WTC11 (cell line): ENCODE measurements around the gene LCLAT1. TPM values are rescaled to one million over a fixed set of nuclear protein-coding genes. Genes with fewer than 3 reads are reported as not detected.
A peak's percentile ranks its signal among the peaks of the same experiment; 100 is the strongest.

ENCODE experiments used
- ATAC-seq: fragments of 200-7000 bp; cut with Tn5 transposase; 2 replicates; pipeline ENCODE4 v1.10.0; 2021; ENCODE audit warnings: mild to moderate bottlenecking, moderate library complexity
- CTCF ChIA-PET: fragments of 300-600 bp; sonication (Branson Sonifier 250); formaldehyde crosslinking; loops from one replicate; lab custom pipeline; 2021; ENCODE audit warnings: antibody characterized with exemption; lab: Charles Lee
- POLR2A ChIA-PET: fragments of 350-600 bp; sonication (Branson Sonifier 250); formaldehyde crosslinking; loops from one replicate; lab custom pipeline; 2021; ENCODE audit warnings: antibody characterized with exemption; lab: Charles Lee
- DNase-seq: peaks from one replicate; pipeline ENCODE4 v3.0.0; 2021; ENCODE audit warnings: low spot score
- H3K27ac Mint-ChIP-seq: 2 replicates; pipeline ENCODE4 v1.8.0; 2021; ENCODE audit warnings: mixed read lengths
- H3K27me3 Mint-ChIP-seq: 2 replicates; pipeline ENCODE4 v1.8.0; 2021; ENCODE audit warnings: low read depth, mild to moderate bottlenecking, moderate library complexity, mixed read lengths
- H3K36me3 Mint-ChIP-seq: 2 replicates; pipeline ENCODE4 v1.8.0; 2021; ENCODE audit warnings: mixed read lengths
- H3K4me1 Mint-ChIP-seq: 2 replicates; pipeline ENCODE4 v1.8.0; 2022; ENCODE audit warnings: mixed read lengths
- H3K4me3 Mint-ChIP-seq: 2 replicates; pipeline ENCODE4 v1.8.0; 2021; ENCODE audit warnings: mild to moderate bottlenecking, moderate library complexity, mixed read lengths
- H3K9me3 Mint-ChIP-seq: 2 replicates; pipeline ENCODE4 v1.8.0; 2021; ENCODE audit warnings: mixed read lengths
- EMX1 ChIP-seq: fragments of 250-450 bp; sonication (Bioruptor Pico); IDR thresholded peaks from 2 replicates; pipeline ENCODE4 v1.8.0; 2021; ENCODE audit warnings: mild to moderate bottlenecking
- FOXP1 ChIP-seq: sonication (generic); formaldehyde crosslinking; IDR thresholded peaks from 2 replicates; pipeline ENCODE4 v1.8.0; 2022; ENCODE audit warnings: missing genetic modification reagents, mild to moderate bottlenecking, moderate library complexity, borderline replicate concordance
- JAZF1 ChIP-seq: fragments of 250-450 bp; sonication (Bioruptor Pico); IDR thresholded peaks from 2 replicates; pipeline ENCODE4 v1.9.0; 2021; ENCODE audit warnings: moderate library complexity, mild to moderate bottlenecking, inconsistent platforms
- MAX ChIP-seq: sonication (generic); formaldehyde crosslinking; IDR thresholded peaks from 2 replicates; pipeline ENCODE4 v1.8.0; 2022; ENCODE audit warnings: mild to moderate bottlenecking, missing genetic modification reagents
- MYBL2 ChIP-seq: sonication (generic); formaldehyde crosslinking; IDR thresholded peaks from 2 replicates; pipeline ENCODE4 v1.8.1; 2023; ENCODE audit warnings: mild to moderate bottlenecking, moderate library complexity, missing genetic modification reagents
- NFATC4 ChIP-seq: fragments of 250-450 bp; sonication (Bioruptor Pico); IDR thresholded peaks from 2 replicates; pipeline ENCODE4 v1.9.0; 2021; ENCODE audit warnings: mild to moderate bottlenecking
- OVOL2 ChIP-seq: fragments of 250-450 bp; sonication (Bioruptor Pico); IDR thresholded peaks from 2 replicates; pipeline ENCODE4 v1.9.0; 2021; ENCODE audit warnings: mild to moderate bottlenecking, borderline replicate concordance
- RORB ChIP-seq: fragments of 250-450 bp; sonication (Bioruptor Pico); IDR thresholded peaks from 2 replicates; pipeline ENCODE4 v1.9.0; 2021; ENCODE audit warnings: mild to moderate bottlenecking
- SMAD4 ChIP-seq: sonication (generic); formaldehyde crosslinking; IDR thresholded peaks from 2 replicates; pipeline ENCODE4 v1.8.0; 2022; ENCODE audit warnings: mild to moderate bottlenecking, missing genetic modification reagents
- SP1 ChIP-seq: sonication (generic); formaldehyde crosslinking; conservative IDR thresholded peaks from 2 replicates; pipeline ENCODE4 v1.8.1; 2022; ENCODE audit warnings: missing genetic modification reagents
- ZNF512 ChIP-seq: sonication (generic); formaldehyde crosslinking; IDR thresholded peaks from 2 replicates; pipeline ENCODE4 v1.8.1; 2022; ENCODE audit warnings: missing genetic modification reagents, borderline replicate concordance
- ZNF532 ChIP-seq: fragments of 250-450 bp; sonication (Bioruptor Pico); IDR thresholded peaks from 2 replicates; pipeline ENCODE4 v1.9.0; 2021; ENCODE audit warnings: mild to moderate bottlenecking, borderline replicate concordance
- total RNA-seq: library from RNA; stranded (reverse); gene quantifications from 3 replicates; pipeline ENCODE4 v1.2.3, GENCODE V29; 2021
- TF ChIP-seq, protein P1 (sequence below): sonication (generic); formaldehyde crosslinking; IDR thresholded peaks from 2 replicates; pipeline ENCODE4 v1.8.0; 2022; ENCODE audit warnings: mild to moderate bottlenecking, missing genetic modification reagents
- TF ChIP-seq, protein P2 (sequence below): sonication (generic); formaldehyde crosslinking; IDR thresholded peaks from 2 replicates; pipeline ENCODE4 v1.8.1; 2023; ENCODE audit warnings: mild to moderate bottlenecking, moderate library complexity, missing genetic modification reagents

LCLAT1 gene
- total RNA-seq, 1 experiment from 2014 or later: 22.3 TPM

- no peak for TF ChIP-seq FOXP1
These were observed 175.4 kb downstream of the LCLAT1 start (continued) for GRCh38 chr2:30622452-30622851.

GRCh38 chr2:30625276-30625675 lies 178.2 kb downstream of the LCLAT1 start:
- peaks cover 28% of the 10 kb centered on the region for H3K4me1 Mint-ChIP-seq
- CTCF ChIA-PET: no interaction called here
- peaks cover 12% of the 10 kb centered on the region; the same call in 1 of the 2 replicates for H3K36me3 Mint-ChIP-seq
- 0 out of 2 replicates have a peak, but pooled peaks cover 3% of the 10 kb centered on the region for H3K9me3 Mint-ChIP-seq
- TF ChIP-seq MAX (CRISPR knock-in tag) (no peak), SP1 (CRISPR knock-in tag) (no peak), ZNF512 (CRISPR knock-in tag) (no peak), NFATC4 (CRISPR knock-in tag) (no peak), SMAD4 (CRISPR knock-in tag) (no peak), RORB (CRISPR knock-in tag) (no peak), EMX1 (CRISPR knock-in tag) (no peak)
- TF ChIP-seq, protein P1, sequence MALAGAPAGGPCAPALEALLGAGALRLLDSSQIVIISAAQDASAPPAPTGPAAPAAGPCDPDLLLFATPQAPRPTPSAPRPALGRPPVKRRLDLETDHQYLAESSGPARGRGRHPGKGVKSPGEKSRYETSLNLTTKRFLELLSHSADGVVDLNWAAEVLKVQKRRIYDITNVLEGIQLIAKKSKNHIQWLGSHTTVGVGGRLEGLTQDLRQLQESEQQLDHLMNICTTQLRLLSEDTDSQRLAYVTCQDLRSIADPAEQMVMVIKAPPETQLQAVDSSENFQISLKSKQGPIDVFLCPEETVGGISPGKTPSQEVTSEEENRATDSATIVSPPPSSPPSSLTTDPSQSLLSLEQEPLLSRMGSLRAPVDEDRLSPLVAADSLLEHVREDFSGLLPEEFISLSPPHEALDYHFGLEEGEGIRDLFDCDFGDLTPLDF (CRISPR knock-in tag): no peak
- TF ChIP-seq, all 79 proteins: peak for 0
- ATAC-seq (no peak), DNase-seq (no peak)
- Mint-ChIP-seq H3K4me3 (no peak overlapping the region), H3K27me3 (no peaks in the 10 kb centered on the region), H3K27ac (peak overlapping the region; percentile 2; the same call in 1 of the 2 replicates)
- POLR2A ChIA-PET: no interaction called here

DNA sequence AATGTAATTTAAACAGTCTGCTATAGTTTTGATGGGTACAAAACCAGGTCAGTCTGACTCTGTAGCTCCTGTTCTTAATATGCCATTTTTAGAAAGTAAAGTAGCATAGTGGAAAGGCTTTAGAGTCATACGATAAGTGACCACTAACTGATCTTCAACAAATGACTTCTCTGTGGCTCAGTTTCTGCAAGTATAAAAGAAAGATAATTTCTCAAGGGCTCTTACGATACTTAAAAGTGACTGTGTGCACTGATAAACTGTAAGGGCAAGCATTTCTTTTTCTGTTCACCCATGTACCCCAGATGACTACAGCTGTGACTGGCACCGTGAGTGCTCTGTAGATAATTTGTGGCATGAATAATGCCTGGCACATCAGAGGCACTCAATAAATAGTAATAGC lies 178.7 kb downstream of the LCLAT1 start:
- peaks cover 12% of the 10 kb centered on the region; the same call in 1 of the 2 replicates for H3K36me3 Mint-ChIP-seq
- DNase-seq: no peak
- H3K27ac Mint-ChIP-seq: no peak overlapping the region
- peaks cover 28% of the 10 kb centered on the region for H3K4me1 Mint-ChIP-seq
- TF ChIP-seq OVOL2 (no peak), MYBL2 (CRISPR knock-in tag) (no peak), JAZF1 (CRISPR knock-in tag) (no peak), ZNF532 (CRISPR knock-in tag) (no peak)
- TF ChIP-seq, protein P2, sequence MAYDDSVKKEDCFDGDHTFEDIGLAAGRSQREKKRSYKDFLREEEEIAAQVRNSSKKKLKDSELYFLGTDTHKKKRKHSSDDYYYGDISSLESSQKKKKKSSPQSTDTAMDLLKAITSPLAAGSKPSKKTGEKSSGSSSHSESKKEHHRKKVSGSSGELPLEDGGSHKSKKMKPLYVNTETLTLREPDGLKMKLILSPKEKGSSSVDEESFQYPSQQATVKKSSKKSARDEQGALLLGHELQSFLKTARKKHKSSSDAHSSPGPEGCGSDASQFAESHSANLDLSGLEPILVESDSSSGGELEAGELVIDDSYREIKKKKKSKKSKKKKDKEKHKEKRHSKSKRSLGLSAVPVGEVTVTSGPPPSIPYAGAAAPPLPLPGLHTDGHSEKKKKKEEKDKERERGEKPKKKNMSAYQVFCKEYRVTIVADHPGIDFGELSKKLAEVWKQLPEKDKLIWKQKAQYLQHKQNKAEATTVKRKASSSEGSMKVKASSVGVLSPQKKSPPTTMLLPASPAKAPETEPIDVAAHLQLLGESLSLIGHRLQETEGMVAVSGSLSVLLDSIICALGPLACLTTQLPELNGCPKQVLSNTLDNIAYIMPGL (CRISPR knock-in tag): no peak
- no peak for ATAC-seq
- POLR2A ChIA-PET: no interaction called here
- CTCF ChIA-PET: no interaction called here
- 0 out of 2 replicates have a peak, but pooled peaks cover 3% of the 10 kb centered on the region for H3K9me3 Mint-ChIP-seq
- no peaks in the 10 kb centered on the region for H3K27me3 Mint-ChIP-seq
- H3K4me3 Mint-ChIP-seq: no peak overlapping the region
